NCI-H748 treated with DMSO at 0.1 percent for 48 hours (cell line): Measurements from ENCODE around the gene THPO.

Experiments used
- DNase-seq: peaks from one replicate; lab custom pipeline; 2025; lab: John Stamatoyannopoulos, UW

The THPO gene

DNA sequence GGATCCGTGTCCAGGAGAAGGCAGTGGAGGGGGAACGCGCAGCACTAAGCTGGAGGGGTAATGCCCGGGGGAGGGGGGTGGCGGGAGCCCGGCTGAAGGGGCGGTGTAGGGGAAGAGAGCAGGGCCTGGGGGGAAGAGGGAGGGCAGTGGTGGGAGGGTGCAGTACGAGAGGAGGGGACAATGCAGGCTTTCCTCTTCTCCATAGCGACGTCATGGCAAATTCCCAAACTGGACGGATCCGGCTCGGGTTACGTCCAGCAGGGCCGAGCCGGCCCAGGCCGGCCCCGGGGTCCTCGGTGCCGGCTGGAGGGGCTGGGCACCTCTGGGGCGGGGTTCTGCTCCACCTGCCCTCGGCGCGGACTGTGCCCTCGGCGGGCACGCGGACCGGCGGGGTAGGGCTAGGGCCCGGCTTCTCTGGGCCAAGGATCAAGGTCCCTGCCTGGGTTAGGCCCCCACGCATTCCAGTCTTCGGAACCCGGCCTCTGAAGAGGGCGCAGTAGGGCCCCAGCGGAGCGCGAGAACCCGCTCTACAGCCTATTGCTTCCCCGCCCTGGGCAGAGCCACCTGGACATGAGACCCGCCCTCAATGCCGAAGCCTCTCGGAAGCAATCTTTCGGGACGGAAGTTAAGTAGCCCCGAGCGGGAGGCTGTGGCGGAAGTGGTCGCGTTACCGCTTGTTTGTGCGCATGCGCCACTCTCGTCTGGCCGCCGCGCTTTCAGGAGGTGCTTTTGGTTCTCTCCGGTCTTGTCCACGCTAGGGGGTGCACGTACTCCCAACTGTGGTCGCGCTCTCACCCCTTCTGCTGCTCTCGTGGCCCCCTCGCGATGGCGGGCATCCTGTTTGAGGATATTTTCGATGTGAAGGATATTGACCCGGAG, 15.1 kb downstream of the THPO start:
- peak; percentile 86 for DNase-seq

DNA sequence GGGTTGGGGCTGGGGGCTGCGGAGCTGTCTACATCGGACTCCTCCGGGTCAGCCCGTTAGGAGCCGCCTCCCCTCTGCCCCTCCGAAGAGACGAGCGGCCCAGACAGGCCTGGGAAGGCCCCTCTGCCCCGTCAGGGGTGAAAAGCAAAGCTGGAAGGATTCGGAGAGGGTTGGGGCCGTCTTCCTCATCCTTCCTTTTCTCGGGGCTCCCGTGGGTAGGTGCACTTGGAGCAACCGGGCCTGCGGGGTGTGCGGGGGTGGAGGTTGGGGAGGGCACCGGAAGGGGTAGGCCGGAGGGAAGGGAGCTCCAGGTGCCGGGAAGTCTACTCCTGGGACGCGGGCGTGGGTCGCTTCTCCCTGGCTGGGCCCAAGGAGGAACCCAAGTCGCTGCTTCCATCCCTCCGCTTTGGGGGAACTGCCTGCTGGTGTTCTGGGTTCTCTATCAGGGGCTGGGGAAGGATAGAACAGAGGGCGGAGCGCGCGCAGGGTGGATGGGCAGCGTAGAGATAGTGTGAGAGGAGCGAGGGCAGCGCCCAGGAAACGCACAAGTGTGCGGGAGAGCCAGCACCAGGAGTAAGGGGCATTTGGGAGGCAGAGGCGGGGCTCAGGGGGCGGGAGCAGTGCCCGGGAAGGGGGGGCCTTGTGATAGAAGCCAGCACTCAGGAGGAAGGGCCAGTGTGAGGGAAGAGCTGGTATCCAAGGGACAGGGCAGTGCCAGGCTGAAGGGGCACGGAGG, 15.9 kb downstream of the THPO start:
- peak; percentile 64 for DNase-seq

DNA sequence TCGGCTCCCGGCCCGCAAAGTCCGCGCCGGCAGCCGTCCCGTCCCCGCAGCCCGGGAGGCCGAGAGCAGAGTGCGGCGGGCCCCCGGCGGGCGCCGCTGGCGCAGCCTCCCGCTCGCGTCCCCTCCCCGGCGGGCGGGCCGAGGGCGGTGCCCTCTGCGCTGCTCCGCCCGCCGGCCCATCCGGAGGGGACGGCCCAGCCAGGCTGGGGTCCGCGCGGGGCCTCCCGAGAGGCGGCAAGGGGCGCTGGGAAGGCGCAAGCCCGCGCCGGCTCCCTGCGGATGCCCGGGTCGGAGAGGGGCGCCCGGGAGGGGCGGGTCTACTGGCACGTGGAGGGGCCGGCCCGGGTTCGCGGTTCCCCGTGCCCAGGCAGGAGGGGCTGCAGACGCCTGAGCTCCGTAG, 16.5 kb downstream of the THPO start, which contains the start of the genes CLCN2 and POLR2H:
Gene CLCN2, minus strand, starts transcription at position 74 of the 400 bp plus-strand sequence. CDS start 126 bp downstream, outside the sequence.
Gene POLR2H, plus strand, starts transcription at position 179 of the 400 bp plus-strand sequence. CDS start 1,783 bp downstream, outside the sequence.
- DNase-seq, result no peak

DNA sequence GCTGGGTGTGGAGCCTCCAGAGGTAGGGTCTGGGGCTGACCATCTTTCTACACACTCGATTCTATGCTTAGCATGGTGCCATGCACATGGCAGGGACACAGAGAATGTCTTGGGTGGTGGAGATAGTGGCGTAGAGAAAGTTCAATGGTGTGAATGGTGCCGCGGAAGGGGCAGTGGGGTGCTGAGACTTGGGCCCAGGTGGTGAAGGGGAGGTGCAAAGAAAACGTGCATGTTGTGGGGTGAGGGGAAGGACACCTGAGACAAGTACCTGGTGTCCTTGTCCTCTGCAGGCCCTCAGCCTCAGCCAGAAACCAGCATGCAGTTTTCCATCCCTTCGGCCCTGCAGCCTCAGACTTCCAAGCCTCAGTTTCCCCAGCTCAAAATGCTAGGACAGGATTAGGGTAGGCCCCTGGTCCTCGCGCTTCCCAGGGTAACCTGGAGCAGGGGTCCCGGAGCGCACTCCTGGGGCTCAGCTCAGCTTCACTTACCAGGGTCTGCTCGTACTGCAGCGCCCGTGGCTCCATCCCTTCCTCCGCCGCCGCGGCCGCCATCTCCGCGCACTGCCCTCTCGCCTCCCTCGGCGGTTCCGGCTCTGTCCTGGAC, 17.0 kb downstream of the THPO start:
- no peak for DNase-seq

GRCh38 chr3:184360070-184360928, 17.7 kb downstream of the THPO start:
- DNase-seq, result no peak

DNA sequence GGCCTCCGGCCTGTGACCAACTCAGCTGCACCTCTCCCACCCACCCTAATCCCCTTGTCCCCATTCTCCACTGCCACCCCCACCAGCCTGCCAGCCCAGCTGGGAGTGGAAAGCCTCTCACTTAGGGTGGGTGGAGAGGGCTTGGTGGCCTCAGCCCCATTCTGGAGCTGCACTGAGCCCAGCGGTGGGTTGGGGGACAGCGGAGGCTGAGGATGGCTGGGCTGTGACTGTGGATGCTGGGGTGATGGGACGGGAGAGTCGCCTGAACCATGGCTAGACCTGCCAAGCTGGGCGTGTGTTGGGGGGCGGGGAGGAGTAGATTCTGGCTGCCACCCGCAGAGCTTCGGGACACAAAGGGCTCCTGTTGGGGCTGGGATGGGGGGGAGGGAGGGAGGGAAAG, 18.4 kb downstream of the THPO start:
- DNase-seq, result no peak

DNA sequence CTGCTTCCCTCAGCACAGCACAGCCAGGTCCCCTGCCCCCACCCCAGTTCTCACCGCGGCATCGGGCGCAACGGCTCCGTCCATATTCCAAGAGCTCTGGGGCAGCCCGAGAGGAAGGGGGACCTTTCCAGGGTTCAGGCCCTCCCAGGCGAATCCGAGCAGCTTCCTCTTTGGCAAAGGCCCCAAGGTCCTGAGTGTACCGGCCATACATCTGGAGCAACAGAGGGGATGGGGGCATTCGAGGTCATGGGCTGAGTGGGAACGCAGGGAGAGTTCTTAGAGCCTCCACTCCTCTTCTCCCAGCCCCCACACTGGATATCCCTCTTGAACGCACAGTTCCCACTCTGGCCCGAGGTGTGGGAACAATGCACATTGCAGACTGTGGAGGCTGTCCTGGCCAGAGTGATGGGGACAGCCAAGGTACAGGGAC, 19.1 kb downstream of the THPO start:
- DNase-seq, result no peak

DNA sequence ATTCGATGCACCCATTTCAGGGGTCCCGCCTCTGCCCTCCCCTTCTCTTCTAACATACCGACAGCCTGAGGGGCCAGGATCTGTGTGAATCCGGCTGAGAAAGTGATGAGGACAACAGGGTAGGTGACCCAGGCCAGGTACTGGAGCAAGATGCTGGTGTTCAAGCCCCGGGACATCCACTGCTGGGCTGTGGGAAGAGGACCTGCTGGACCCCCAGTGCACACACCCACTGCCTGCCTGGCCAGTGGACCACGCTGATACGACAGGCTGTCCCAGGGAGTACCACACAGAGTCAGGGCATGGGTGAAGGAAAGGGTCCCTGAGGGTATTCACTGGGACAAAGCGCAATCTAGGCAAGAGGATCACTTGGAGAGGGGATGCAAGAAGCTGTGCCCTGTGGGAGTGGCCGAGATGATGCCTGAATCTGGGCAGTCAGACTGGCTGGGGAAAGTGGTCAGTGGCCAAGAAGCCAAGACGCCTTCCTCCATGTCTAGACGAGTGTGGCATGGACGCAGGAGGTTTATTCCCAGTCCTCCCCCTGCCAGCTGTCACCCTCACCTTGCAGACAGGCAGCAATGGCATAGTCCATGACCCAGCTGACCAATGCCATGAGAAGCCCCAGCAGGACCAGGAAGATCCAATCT, 19.8 kb downstream of the THPO start:
- no peak for DNase-seq

GRCh38 chr3:184357248-184358123, 20.5 kb downstream of the THPO start:
- DNase-seq, result no peak

GRCh38 chr3:184355261-184356040, 22.6 kb downstream of the THPO start:
- no peak for DNase-seq

DNA sequence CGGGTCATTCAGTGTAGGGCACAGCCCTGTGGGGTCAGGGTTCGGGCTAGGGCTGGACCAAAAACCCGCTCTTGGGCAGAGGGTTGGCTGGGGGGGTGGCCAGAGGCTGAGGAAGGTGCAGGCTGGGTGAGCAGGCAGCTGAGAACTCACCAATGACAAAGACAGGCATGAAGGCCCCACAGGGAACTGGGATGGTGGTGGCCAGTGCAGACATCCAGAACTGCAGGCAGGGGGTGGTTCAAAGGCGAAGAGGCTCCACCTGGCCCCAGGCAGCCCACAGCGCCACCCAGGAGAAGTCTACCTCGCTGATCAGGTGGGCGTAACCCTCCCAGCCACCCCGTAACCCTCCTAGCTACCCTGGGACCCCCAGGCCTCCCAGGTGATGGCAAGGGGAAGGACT, 23.3 kb downstream of the THPO start:
- DNase-seq, result no peak

GRCh38 chr3:184354121-184354728, 23.8 kb downstream of the THPO start:
- DNase-seq, result no peak

DNA sequence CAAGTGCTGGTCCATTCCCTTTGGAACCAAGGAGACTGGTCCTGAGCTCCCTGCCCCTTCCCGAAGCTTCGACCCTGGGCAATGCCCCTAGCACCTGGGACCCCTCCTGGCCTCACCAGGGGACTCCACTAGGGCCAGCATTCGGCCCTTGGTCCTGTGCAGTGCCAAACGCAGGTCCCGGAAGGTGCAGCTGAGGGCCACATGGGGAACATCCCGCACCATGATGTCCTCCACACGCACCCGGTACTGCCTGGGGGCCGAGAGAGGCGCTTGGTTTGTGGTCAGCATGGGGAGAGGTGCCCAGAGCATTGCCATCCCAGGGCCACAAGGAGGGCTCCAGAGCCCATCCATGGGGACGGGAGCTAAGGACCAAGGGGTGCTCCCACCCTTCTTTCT, 24.5 kb downstream of the THPO start:
- no peak for DNase-seq

- no peak for DNase-seq
Observed at GRCh38 chr3:184352897-184353545, 25.0 kb downstream of the THPO start.

GRCh38 chr3:184352149-184352785, 25.7 kb downstream of the THPO start:
- DNase-seq, result no peak

DNA sequence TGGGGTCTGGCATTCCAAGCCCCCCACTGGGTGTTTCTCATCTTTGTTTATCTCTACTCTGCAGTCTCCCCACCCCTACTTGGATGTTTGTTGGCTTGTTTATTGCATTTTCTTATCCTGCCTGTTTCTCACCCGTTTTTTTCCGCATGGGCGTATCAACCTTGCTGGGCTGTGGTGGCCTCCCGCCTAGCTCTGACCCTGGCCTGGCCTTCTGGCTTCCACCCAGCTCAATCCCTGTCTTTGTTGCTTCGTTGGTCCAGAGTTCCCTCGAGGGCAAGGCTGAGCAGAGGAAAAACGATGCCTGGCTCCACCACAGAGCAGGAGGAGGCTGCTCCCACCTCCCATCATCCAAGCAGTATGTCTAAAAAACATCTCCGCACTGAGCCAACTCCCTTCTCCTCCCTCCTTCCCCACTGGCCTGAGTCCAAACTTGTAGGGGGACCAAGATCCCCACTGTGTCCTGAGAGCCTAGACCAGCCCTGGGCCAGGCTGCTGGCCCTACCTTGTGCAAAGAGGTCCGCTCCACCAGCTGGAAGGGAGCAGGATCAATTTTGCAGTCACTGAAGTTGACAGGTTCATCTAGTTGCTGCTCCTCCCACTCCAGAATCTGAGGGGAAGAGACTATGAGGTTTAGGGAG, 26.4 kb downstream of the THPO start:
- no peak for DNase-seq

DNA sequence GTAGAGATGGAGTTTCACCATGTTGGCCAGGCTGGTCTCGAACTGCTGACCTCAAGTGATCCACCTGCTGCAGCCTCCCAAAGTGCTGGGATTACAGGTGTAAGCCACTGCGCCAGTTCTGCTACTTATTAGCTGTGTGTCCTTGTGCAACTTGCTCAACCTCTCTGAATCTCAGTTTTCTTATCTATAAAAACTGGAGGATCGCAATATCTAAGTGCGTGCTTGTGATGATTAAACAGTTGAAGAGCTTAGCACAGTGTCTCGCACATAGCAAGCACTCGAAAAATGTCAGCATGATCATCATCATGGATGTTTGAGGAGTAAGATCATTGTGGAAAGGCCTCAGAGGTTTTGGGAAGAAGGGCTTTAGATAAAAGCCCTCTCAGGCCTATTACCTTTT, 27.4 kb downstream of the THPO start:
- DNase-seq, result no peak
